ENCODE data around the gene UBAC1.

GRCh38 chr9:135885100-135885853, 75.9 kb downstream of the UBAC1 start:
- TF ChIP-seq, protein P1, sequence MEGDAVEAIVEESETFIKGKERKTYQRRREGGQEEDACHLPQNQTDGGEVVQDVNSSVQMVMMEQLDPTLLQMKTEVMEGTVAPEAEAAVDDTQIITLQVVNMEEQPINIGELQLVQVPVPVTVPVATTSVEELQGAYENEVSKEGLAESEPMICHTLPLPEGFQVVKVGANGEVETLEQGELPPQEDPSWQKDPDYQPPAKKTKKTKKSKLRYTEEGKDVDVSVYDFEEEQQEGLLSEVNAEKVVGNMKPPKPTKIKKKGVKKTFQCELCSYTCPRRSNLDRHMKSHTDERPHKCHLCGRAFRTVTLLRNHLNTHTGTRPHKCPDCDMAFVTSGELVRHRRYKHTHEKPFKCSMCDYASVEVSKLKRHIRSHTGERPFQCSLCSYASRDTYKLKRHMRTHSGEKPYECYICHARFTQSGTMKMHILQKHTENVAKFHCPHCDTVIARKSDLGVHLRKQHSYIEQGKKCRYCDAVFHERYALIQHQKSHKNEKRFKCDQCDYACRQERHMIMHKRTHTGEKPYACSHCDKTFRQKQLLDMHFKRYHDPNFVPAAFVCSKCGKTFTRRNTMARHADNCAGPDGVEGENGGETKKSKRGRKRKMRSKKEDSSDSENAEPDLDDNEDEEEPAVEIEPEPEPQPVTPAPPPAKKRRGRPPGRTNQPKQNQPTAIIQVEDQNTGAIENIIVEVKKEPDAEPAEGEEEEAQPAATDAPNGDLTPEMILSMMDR (conservative IDR thresholded peaks at IDR 0.05 in 1 of 2, IDR thresholded peaks at IDR 0.05 in 1 of 2; ENCODE audit: extremely low read depth in 1 of 2, insufficient read depth in 1 of 2, low read depth in 1 of 2, low read length in 2 of 2) = no peak
- TF ChIP-seq EZH2 (IDR thresholded peaks at IDR 0.05; ENCODE audit: borderline replicate concordance, low read length) = no peak

Data from mammary epithelial cell (primary cell).